ENCODE results near the gene IFNLR1.

DNA sequence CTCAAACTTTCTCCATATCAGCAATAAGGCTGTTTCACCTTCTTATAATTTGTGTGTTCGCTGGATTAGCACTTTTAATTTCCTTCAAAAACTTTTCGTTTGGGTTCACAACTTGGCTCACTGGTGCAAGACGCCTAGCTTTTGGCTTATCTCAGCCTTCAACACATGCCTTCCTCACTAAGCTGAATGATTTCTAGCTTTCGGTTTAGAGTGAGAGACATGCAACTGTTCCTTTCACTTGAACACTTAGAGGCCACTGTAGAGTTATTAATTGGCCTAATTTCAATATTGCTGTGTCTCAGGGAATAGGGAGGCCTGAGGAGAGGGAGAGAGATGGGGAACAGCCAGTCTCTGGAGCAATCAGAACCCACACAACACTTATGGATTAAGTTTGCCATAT, 41.2 kb upstream of the IFNLR1 start:
- TF ChIP-seq, protein P1, sequence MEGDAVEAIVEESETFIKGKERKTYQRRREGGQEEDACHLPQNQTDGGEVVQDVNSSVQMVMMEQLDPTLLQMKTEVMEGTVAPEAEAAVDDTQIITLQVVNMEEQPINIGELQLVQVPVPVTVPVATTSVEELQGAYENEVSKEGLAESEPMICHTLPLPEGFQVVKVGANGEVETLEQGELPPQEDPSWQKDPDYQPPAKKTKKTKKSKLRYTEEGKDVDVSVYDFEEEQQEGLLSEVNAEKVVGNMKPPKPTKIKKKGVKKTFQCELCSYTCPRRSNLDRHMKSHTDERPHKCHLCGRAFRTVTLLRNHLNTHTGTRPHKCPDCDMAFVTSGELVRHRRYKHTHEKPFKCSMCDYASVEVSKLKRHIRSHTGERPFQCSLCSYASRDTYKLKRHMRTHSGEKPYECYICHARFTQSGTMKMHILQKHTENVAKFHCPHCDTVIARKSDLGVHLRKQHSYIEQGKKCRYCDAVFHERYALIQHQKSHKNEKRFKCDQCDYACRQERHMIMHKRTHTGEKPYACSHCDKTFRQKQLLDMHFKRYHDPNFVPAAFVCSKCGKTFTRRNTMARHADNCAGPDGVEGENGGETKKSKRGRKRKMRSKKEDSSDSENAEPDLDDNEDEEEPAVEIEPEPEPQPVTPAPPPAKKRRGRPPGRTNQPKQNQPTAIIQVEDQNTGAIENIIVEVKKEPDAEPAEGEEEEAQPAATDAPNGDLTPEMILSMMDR (IDR thresholded peaks at IDR 0.05): no peak
- no peak for TF ChIP-seq POLR2A (IDR thresholded peaks at IDR 0.05)

Measured in Peyer's patch (tissue), 4 donors.